Gastroesophageal sphincter (tissue), 4 donors: Measurements from ENCODE around the gene RNASET2. TPM values are rescaled to one million over a fixed set of nuclear protein-coding genes. Genes with fewer than 3 reads are reported as not detected.

Source experiments
- ATAC-seq: fragments of 150-250 bp; one replicate; pipeline ENCODE4 v1.9.1; 2016; ENCODE audit warnings: mild to moderate bottlenecking, moderate library complexity
- H3K27ac ChIP-seq, 4 donors: fragments of 200-600 bp; sonication (generic) in 3 of 4; 1 replicate in 3 of 4; 2 replicates in 1 of 4; pipeline ENCODE4 v1.5.1; 2016 to 2019
- H3K27me3 ChIP-seq: fragments of 200-600 bp; sonication (generic); one replicate; pipeline ENCODE4 v1.5.1; 2019
- H3K36me3 ChIP-seq, 2 donors: fragments of 200-600 bp; sonication (generic); one replicate each; pipeline ENCODE4 v1.5.1; 2019; ENCODE audit warnings: control low read depth in 1 of 2
- H3K4me1 ChIP-seq, 3 donors: fragments of 200-600 bp; sonication (generic); 1 replicate in 2 of 3; 2 replicates in 1 of 3; pipeline ENCODE4 v1.5.1; 2016 to 2019; ENCODE audit warnings: control low read depth in 2 of 3
- H3K4me3 ChIP-seq, 2 donors: fragments of 200-600 bp; sonication (generic); one replicate each; pipeline ENCODE4 v1.5.1; 2019; ENCODE audit warnings: mild to moderate bottlenecking in 1 of 2, moderate library complexity in 1 of 2
- H3K9me3 ChIP-seq, 3 donors: fragments of 200-600 bp; sonication (generic); one replicate each; pipeline ENCODE4 v1.5.1; 2017 to 2019; ENCODE audit warnings: control low read depth in 2 of 3
- CTCF ChIP-seq, 4 experiments: fragments of 200-600 bp in 2 of 4; fragments of 450-650 bp in 2 of 4; sonication (generic) in 1 of 4; IDR thresholded peaks; one replicate each; pipeline ENCODE4 v1.5.1; 2017 to 2019; ENCODE audit warnings: antibody characterized with exemption in 4 of 4, mild to moderate bottlenecking in 2 of 4, moderate library complexity in 2 of 4
- EP300 ChIP-seq: sonication (generic); formaldehyde crosslinking; IDR thresholded peaks from one replicate; pipeline ENCODE4 v1.6.1; 2017; ENCODE audit warnings: antibody characterized with exemption, mild to moderate bottlenecking
- POLR2A ChIP-seq, 2 donors: fragments of 450-650 bp; IDR thresholded peaks; one replicate each; pipeline ENCODE4 v1.6.1; 2017; ENCODE audit warnings: antibody characterized with exemption in 2 of 2, mild to moderate bottlenecking in 2 of 2, moderate library complexity in 1 of 2
- POLR2AphosphoS5 ChIP-seq: sonication (generic); formaldehyde crosslinking; IDR thresholded peaks from one replicate; pipeline ENCODE4 v1.6.1; 2017; ENCODE audit warnings: antibody characterized with exemption
- WGBS, 2 donors: methylation state at CpG; one replicate each; pipeline ENCODE4 v1.1.5; 2018; ENCODE audit warnings: low coverage in 1 of 2; 5-methylcytosine and 5-hydroxymethylcytosine counted together
- total RNA-seq, 4 donors: library from RNA; depleted of rRNA; stranded (reverse); fragments of >200 nt; gene quantifications; one replicate each; pipeline ENCODE4 v1.1.0, GENCODE V29; 2016

The RNASET2 gene
- total RNA-seq, 4 donors from 2014 or later = 18.4 to 46.6 (median 26.2) TPM

- no peak for ATAC-seq
- no peaks in the 10 kb centered on the region for H3K27me3 ChIP-seq
- TF ChIP-seq CTCF (IDR thresholded peaks at IDR 0.05) (no peak), POLR2A (IDR thresholded peaks at IDR 0.05) (no peak), POLR2AphosphoS5 (no peak), EP300 (no peak)
- H3K36me3 ChIP-seq = peaks cover 0 to 17% of the 10 kb centered on the region in 2 donors
- no peaks in the 10 kb centered on the region for H3K9me3 ChIP-seq
- peak overlapping the region; percentile 68 to 93 for H3K4me3 ChIP-seq
- peaks cover 0 to 42% (median 14%) of the 10 kb centered on the region in 3 donors for H3K4me1 ChIP-seq
- H3K27ac ChIP-seq = peak overlapping the region in 3 of 4 donors; percentile 45 to 92 (median 90)
- 49 to 64% methylated on average over 16 to 17 of the region's 52 CpGs for WGBS, 2 donors
These were observed 1.1 kb downstream of the RNASET2 start for GRCh38 chr6:166955121-166955864.

GRCh38 chr6:166954118-166954713, 2.1 kb downstream of the RNASET2 start:
- peaks cover 0 to 42% (median 14%) of the 10 kb centered on the region in 3 donors for H3K4me1 ChIP-seq
- H3K4me3 ChIP-seq = no peak overlapping the region
- no peaks in the 10 kb centered on the region for H3K9me3 ChIP-seq
- ATAC-seq = no peak
- H3K27ac ChIP-seq = no peak overlapping the region
- 90 to 98% methylated on average over 4 to 6 of the region's 6 CpGs for WGBS, 2 donors
- H3K36me3 ChIP-seq = peaks cover 0 to 17% of the 10 kb centered on the region in 2 donors
- no peaks in the 10 kb centered on the region for H3K27me3 ChIP-seq
- TF ChIP-seq POLR2AphosphoS5 = no peak
- no peak for TF ChIP-seq EP300
- TF ChIP-seq CTCF (IDR thresholded peaks at IDR 0.05) = no peak
- TF ChIP-seq POLR2A (IDR thresholded peaks at IDR 0.05) = no peak

- H3K27ac ChIP-seq = no peak overlapping the region
- H3K4me1 ChIP-seq = peaks cover 0 to 41% (median 14%) of the 10 kb centered on the region in 3 donors
- peaks cover 0 to 26% of the 10 kb centered on the region in 2 donors for H3K36me3 ChIP-seq
- ATAC-seq = no peak
- whole genome bisulfite sequencing, 2 donors = 78 to 84% methylated on average over 8 to 11 of the region's 17 CpGs
- H3K27me3 ChIP-seq = no peaks in the 10 kb centered on the region
- TF ChIP-seq POLR2A (IDR thresholded peaks at IDR 0.05) (no peak), POLR2AphosphoS5 (no peak), CTCF (IDR thresholded peaks at IDR 0.05) (no peak), EP300 (no peak)
- H3K4me3 ChIP-seq = no peak overlapping the region
- no peaks in the 10 kb centered on the region for H3K9me3 ChIP-seq
These were observed 3.5 kb downstream of the RNASET2 start for GRCh38 chr6:166952567-166953486.

GRCh38 chr6:166952121-166952520, 4.2 kb downstream of the RNASET2 start:
- no peaks in the 10 kb centered on the region for H3K9me3 ChIP-seq
- ATAC-seq = no peak
- peaks cover 0 to 34% (median 8%) of the 10 kb centered on the region in 3 donors for H3K4me1 ChIP-seq
- H3K4me3 ChIP-seq = no peak overlapping the region
- 82 to 89% methylated on average over 4 to 7 of the region's 12 CpGs for WGBS, 2 donors
- no peak for TF ChIP-seq POLR2A (IDR thresholded peaks at IDR 0.05)
- no peak for TF ChIP-seq POLR2AphosphoS5
- TF ChIP-seq EP300 = no peak
- no peaks in the 10 kb centered on the region for H3K27me3 ChIP-seq
- H3K36me3 ChIP-seq = peaks cover 0 to 33% of the 10 kb centered on the region in 2 donors
- no peak overlapping the region for H3K27ac ChIP-seq

- ATAC-seq = no peak
- no peak for TF ChIP-seq CTCF (IDR thresholded peaks at IDR 0.05)
- no peak for TF ChIP-seq POLR2A (IDR thresholded peaks at IDR 0.05)
- 60 to 75% methylated on average over 1 to 3 of the region's 3 CpGs for WGBS, 2 donors
- peak overlapping the region in 1 of 4 donors; percentile 54 for H3K27ac ChIP-seq
- H3K36me3 ChIP-seq = peaks cover 0 to 38% of the 10 kb centered on the region in 2 donors
- peaks cover 0 to 30% (median 7%) of the 10 kb centered on the region in 3 donors for H3K4me1 ChIP-seq
- no peaks in the 10 kb centered on the region for H3K9me3 ChIP-seq
- no peak overlapping the region for H3K4me3 ChIP-seq
- H3K27me3 ChIP-seq = no peaks in the 10 kb centered on the region
These were observed 4.7 kb downstream of the RNASET2 start for GRCh38 chr6:166951670-166952060.
